ENCODE results near the gene CDH4. TPM values are rescaled to one million over a fixed set of nuclear protein-coding genes. Genes with fewer than 3 reads are reported as not detected.

Gene CDH4
- total and polyA plus RNA-seq, 2 donors (not counting 3 experiments of a cell fraction or from before 2014, with no cell fraction given) = 0.17 to 0.51 TPM

GRCh38 chr20:61656198-61656597, 404.1 kb downstream of the CDH4 start:
- no TSS peak for BruUV-seq (replicated peaks)
- Histone ChIP-seq H4K20me1 (replicated peaks; ENCODE audit: control insufficient read depth, extremely low read depth, insufficient read depth, low read length) (no peaks in the 10 kb centered on the region), H3K4me1 (ENCODE audit: control insufficient read depth, extremely low read depth, insufficient read depth, low read length) (no peaks in the 10 kb centered on the region), H3K27me3 (ENCODE audit: control insufficient read depth in 2 of 2, insufficient read depth in 2 of 2, low read length in 2 of 2) (no peaks in the 10 kb centered on the region), H3K27ac (ENCODE audit: insufficient read depth, low read depth, low read length) (no peak overlapping the region), H3K9me1 (replicated peaks; ENCODE audit: control insufficient read depth, extremely low read depth, insufficient read depth, low read length) (no peaks in the 10 kb centered on the region), H3K36me3 (ENCODE audit: control insufficient read depth in 2 of 2, extremely low read depth in 1 of 2, insufficient read depth in 2 of 2, low read length in 2 of 2) (no peaks in the 10 kb centered on the region), H3K9ac (replicated peaks; ENCODE audit: extremely low read depth, insufficient read depth, low read length) (no peak overlapping the region), H3K79me2 (ENCODE audit: control insufficient read depth, insufficient read depth, low read length) (no peaks in the 10 kb centered on the region), H3K4me2 (ENCODE audit: insufficient read depth, low read length) (no peak overlapping the region), H3K9me3 (replicated peaks; ENCODE audit: control insufficient read depth, insufficient read depth, low read length) (peaks cover 2% of the 10 kb centered on the region), H2AFZ (ENCODE audit: low read depth, low read length) (no peak overlapping the region), H3K4me3 (replicated peaks in 1 of 3; ENCODE audit: insufficient read depth in 1 of 3, low read depth in 1 of 3, low read length in 3 of 3) (no peak overlapping the region)
- TF ChIP-seq POLR2AphosphoS5 (IDR thresholded peaks at IDR 0.05; ENCODE audit: insufficient read depth, low read depth, low read length) = no peak
- TF ChIP-seq POLR2A (IDR thresholded peaks at IDR 0.05; ENCODE audit: low read depth, low read length) = no peak
- no peak for TF ChIP-seq GATA2 (IDR thresholded peaks at IDR 0.05; ENCODE audit: insufficient read depth, insufficient read length, low read depth, low read length)
- TF ChIP-seq, protein P1, sequence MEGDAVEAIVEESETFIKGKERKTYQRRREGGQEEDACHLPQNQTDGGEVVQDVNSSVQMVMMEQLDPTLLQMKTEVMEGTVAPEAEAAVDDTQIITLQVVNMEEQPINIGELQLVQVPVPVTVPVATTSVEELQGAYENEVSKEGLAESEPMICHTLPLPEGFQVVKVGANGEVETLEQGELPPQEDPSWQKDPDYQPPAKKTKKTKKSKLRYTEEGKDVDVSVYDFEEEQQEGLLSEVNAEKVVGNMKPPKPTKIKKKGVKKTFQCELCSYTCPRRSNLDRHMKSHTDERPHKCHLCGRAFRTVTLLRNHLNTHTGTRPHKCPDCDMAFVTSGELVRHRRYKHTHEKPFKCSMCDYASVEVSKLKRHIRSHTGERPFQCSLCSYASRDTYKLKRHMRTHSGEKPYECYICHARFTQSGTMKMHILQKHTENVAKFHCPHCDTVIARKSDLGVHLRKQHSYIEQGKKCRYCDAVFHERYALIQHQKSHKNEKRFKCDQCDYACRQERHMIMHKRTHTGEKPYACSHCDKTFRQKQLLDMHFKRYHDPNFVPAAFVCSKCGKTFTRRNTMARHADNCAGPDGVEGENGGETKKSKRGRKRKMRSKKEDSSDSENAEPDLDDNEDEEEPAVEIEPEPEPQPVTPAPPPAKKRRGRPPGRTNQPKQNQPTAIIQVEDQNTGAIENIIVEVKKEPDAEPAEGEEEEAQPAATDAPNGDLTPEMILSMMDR (IDR thresholded peaks at IDR 0.05; ENCODE audit: extremely low read depth in 1 of 2, insufficient read depth in 1 of 2, low read depth in 1 of 2, low read length in 2 of 2) = no peak
- no peak for TF ChIP-seq MYC (IDR thresholded peaks at IDR 0.05; ENCODE audit: low read depth, low read length)
- no peak for TF ChIP-seq FOS (IDR thresholded peaks at IDR 0.05; ENCODE audit: borderline replicate concordance, insufficient read depth, low read length)
- intact Hi-C loops (cut with micrococcal nuclease) = no loop called here
- DNase-seq (ENCODE audit: low read depth, low spot score) (no peak), FAIRE-seq (no peak)
- ChIA-PET CTCF (no interaction called here), POLR2A (no interaction called here)
- dilution Hi-C loops (cut with MboI; ENCODE audit: extremely low pct_ligation_motif_present, low sequenced_read_pairs) = no loop called here

Data from endothelial cell of umbilical vein (primary cell).